ENCODE results near the gene LETMD1. TPM values are rescaled to one million over a fixed set of nuclear protein-coding genes. Genes with fewer than 3 reads are reported as not detected.
A peak's percentile ranks its signal among the peaks of the same experiment; 100 is the strongest.

The LETMD1 gene
- total and polyA plus RNA-seq, 2 of the 13 experiments (the other 11 are each of a cell fraction or from before 2014, with no cell fraction given): 43.3 to 87.7 TPM

DNA sequence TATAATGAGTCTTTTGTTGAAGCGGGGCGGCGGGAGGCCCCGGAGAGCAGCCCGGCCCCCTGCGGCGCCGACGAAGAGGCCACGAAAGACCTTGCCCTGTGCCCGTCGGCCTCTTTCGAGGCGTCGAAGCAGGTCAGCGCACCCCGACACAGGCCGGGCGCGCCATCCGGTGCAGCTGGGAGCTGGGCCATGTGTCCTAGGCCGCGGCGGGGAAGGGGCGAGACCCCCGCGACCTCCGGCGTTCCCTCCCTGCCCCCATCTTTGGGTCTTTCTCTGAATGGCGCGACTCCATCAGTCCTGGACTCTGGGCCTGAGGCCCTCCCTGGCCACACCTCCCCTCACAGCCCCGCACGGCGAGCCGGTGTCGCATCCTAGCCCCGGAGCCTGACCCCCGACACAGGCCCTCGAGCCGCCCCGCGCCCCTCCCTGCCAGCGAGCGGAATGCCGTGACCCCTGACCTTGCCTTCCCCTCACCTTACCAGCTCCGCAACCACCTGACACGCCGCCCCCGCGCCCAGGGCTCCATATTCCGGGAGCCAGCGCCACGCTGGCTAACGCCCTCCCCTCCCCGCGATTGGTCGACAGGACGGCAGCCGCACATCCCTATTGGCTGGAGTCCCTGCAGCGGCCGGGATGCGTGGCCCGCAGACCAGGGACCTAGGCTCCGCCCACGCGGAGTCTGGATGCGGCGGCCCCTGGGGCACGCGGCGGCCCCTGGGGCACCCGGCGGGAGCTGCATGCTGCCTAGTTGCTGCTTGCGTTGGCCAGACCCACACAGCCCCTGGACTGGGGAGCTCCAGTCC is 22.1 kb upstream of the LETMD1 start, which contains the start of gene SLC11A2 (continued):
- TF ChIP-seq ZNF747 (CRISPR knock-in tag; IDR thresholded peaks at IDR 0.05; ENCODE audit: borderline replicate concordance) (peak; percentile 77; the same call in 1 of the 2 replicates), HOXA7 (CRISPR knock-in tag; IDR thresholded peaks at IDR 0.05) (no peak), ZEB1 (IDR thresholded peaks at IDR 0.05; ENCODE audit: insufficient replicate concordance, low read depth) (no peak), ZNF274 (CRISPR knock-in tag; IDR thresholded peaks at IDR 0.05) (peak; percentile 71; the same call in 1 of the 2 replicates), ZSCAN9 (CRISPR knock-in tag; IDR thresholded peaks at IDR 0.05; ENCODE audit: borderline replicate concordance) (peak; percentile 83), ZNF770 (CRISPR knock-in tag; IDR thresholded peaks at IDR 0.05) (no peak), ZNF737 (CRISPR knock-in tag; IDR thresholded peaks at IDR 0.05; ENCODE audit: borderline replicate concordance) (0 out of 2 replicates have a peak, but pooled peaks have one; percentile 64), AGO1 (IDR thresholded peaks at IDR 0.05; ENCODE audit: low read depth, low read length, poor library complexity, severe bottlenecking) (peak; percentile 51), ZNF24 (IDR thresholded peaks at IDR 0.05) (no peak), MAF1 (CRISPR knock-in tag; IDR thresholded peaks at IDR 0.05; ENCODE audit: borderline replicate concordance) (peak; percentile 43; the same call in 1 of the 2 replicates), JUNB (CRISPR knock-in tag; IDR thresholded peaks at IDR 0.05; ENCODE audit: borderline replicate concordance) (no peak), DDIT3 (CRISPR knock-in tag; IDR thresholded peaks at IDR 0.05) (no peak), ZFP36L1 (CRISPR knock-in tag; IDR thresholded peaks at IDR 0.05) (peak; percentile 82), MTA3 (CRISPR knock-in tag; IDR thresholded peaks at IDR 0.05) (no peak), MXD4 (CRISPR knock-in tag; IDR thresholded peaks at IDR 0.05) (peak; percentile 48; the same call in 1 of the 2 replicates), RBM39 (IDR thresholded peaks at IDR 0.05; ENCODE audit: low read depth, low read length, poor library complexity, severe bottlenecking) (peak; percentile 97)
- TF ChIP-seq, protein P1, sequence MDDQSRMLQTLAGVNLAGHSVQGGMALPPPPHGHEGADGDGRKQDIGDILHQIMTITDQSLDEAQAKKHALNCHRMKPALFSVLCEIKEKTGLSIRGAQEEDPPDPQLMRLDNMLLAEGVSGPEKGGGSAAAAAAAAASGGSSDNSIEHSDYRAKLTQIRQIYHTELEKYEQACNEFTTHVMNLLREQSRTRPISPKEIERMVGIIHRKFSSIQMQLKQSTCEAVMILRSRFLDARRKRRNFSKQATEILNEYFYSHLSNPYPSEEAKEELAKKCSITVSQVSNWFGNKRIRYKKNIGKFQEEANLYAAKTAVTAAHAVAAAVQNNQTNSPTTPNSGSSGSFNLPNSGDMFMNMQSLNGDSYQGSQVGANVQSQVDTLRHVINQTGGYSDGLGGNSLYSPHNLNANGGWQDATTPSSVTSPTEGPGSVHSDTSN (CRISPR knock-in tag; IDR thresholded peaks at IDR 0.05; ENCODE audit: borderline replicate concordance): no peak
- TF ChIP-seq, protein P2, sequence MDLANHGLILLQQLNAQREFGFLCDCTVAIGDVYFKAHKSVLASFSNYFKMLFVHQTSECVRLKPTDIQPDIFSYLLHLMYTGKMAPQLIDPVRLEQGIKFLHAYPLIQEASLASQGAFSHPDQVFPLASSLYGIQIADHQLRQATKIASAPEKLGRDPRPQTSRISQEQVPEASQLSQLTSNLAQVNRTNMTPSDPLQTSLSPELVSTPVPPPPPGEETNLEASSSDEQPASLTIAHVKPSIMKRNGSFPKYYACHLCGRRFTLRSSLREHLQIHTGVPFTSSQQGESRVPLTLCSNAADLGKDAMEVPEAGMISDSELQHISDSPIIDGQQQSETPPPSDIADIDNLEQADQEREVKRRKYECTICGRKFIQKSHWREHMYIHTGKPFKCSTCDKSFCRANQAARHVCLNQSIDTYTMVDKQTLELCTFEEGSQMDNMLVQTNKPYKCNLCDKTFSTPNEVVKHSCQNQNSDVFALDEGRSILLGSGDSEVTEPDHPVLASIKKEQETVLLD (CRISPR knock-in tag; IDR thresholded peaks at IDR 0.05; ENCODE audit: low read depth): peak; percentile 87
- TF ChIP-seq, protein P3, sequence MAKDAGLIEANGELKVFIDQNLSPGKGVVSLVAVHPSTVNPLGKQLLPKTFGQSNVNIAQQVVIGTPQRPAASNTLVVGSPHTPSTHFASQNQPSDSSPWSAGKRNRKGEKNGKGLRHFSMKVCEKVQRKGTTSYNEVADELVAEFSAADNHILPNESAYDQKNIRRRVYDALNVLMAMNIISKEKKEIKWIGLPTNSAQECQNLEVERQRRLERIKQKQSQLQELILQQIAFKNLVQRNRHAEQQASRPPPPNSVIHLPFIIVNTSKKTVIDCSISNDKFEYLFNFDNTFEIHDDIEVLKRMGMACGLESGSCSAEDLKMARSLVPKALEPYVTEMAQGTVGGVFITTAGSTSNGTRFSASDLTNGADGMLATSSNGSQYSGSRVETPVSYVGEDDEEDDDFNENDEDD (CRISPR knock-in tag; IDR thresholded peaks at IDR 0.05; ENCODE audit: borderline replicate concordance): peak; percentile 87
- TF ChIP-seq, protein P4, sequence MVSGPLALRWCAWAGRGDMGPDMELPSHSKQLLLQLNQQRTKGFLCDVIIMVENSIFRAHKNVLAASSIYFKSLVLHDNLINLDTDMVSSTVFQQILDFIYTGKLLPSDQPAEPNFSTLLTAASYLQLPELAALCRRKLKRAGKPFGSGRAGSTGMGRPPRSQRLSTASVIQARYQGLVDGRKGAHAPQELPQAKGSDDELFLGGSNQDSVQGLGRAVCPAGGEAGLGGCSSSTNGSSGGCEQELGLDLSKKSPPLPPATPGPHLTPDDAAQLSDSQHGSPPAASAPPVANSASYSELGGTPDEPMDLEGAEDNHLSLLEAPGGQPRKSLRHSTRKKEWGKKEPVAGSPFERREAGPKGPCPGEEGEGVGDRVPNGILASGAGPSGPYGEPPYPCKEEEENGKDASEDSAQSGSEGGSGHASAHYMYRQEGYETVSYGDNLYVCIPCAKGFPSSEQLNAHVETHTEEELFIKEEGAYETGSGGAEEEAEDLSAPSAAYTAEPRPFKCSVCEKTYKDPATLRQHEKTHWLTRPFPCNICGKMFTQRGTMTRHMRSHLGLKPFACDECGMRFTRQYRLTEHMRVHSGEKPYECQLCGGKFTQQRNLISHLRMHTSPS (CRISPR knock-in tag; IDR thresholded peaks at IDR 0.05; ENCODE audit: low read depth): peak; percentile 68; the same call in 1 of the 2 replicates
